Astrocyte of the spinal cord (primary cell): ENCODE measurements around the gene MAPRE2.

ENCODE experiments used
- DNase-seq: peaks from one replicate; pipeline ENCODE4 v3.0.0; 2011; ENCODE audit warnings: low read depth, low spot score
- H3K4me3 ChIP-seq: 2 replicates; pipeline ENCODE4 v1.5.1; 2011; ENCODE audit warnings: low read depth, mild to moderate bottlenecking, low read length, moderate library complexity
- in situ Hi-C: cut with HindIII; loops from 2 replicates; pipeline ENCODE4 v1.10.0; 2017; ENCODE audit warnings: low sequenced_read_pairs
- TF ChIP-seq, protein P1 (sequence below): IDR thresholded peaks from 2 replicates; pipeline ENCODE4 v1.5.1; 2012; ENCODE audit warnings: low read depth, mild to moderate bottlenecking, low read length, inconsistent platforms

Gene MAPRE2

DNA sequence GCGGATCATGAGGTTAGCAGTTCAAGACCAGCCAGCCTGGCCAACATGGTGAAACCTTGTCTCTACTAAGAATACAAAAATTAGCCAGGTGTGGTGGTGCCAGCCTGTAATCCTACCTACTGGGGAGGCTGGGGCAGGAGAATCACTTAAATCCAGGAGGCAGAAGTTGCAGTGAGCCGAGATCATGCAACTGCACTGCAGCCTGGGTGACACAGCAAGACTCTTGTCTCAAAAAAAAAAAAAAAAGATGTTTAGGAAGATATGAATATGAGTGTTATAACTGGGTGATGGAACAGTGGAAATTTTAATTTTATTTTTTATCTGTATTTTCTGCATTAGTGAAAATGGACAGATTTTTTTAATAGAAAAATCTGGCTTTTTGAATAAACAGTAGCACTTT is 14.5 kb downstream of the MAPRE2 start:
- DNase-seq: no peak
- TF ChIP-seq, protein P1, sequence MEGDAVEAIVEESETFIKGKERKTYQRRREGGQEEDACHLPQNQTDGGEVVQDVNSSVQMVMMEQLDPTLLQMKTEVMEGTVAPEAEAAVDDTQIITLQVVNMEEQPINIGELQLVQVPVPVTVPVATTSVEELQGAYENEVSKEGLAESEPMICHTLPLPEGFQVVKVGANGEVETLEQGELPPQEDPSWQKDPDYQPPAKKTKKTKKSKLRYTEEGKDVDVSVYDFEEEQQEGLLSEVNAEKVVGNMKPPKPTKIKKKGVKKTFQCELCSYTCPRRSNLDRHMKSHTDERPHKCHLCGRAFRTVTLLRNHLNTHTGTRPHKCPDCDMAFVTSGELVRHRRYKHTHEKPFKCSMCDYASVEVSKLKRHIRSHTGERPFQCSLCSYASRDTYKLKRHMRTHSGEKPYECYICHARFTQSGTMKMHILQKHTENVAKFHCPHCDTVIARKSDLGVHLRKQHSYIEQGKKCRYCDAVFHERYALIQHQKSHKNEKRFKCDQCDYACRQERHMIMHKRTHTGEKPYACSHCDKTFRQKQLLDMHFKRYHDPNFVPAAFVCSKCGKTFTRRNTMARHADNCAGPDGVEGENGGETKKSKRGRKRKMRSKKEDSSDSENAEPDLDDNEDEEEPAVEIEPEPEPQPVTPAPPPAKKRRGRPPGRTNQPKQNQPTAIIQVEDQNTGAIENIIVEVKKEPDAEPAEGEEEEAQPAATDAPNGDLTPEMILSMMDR: no peak
- no peak overlapping the region for H3K4me3 ChIP-seq
- in situ Hi-C loops: no loop called here

DNA sequence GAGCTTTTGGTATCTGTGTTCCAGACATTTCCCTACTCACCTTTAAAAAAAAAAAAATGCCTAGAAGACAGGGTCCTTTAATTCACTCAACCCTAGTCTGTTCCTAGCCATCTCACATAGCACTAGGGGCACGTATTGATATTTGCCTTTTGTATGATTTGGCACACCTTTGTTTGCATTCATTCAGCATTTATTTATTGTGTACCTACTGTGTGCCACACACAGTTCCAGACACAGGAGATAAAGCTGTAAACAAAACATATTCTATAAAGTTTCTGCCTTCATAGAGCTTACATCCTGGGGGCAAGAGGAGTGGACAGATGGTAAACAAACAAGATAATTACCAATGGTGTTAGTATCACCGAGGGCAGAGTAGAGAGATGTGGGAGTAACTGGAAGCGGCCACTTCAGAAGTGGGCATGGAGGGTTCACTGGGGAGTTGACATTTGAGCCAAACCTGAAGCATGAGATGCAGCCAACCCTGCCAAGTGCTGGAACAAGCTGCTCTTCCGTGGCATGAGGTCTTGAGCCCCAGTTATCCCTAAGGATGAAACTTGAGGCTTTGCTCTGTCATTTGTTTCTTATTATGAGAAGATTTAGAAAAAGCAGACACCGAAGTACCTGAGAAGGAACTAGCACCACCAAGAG is 18.2 kb downstream of the MAPRE2 start:
- H3K4me3 ChIP-seq: no peak overlapping the region
- in situ Hi-C loops: no loop called here
- TF ChIP-seq, protein P1: no peak
- DNase-seq: no peak

DNA sequence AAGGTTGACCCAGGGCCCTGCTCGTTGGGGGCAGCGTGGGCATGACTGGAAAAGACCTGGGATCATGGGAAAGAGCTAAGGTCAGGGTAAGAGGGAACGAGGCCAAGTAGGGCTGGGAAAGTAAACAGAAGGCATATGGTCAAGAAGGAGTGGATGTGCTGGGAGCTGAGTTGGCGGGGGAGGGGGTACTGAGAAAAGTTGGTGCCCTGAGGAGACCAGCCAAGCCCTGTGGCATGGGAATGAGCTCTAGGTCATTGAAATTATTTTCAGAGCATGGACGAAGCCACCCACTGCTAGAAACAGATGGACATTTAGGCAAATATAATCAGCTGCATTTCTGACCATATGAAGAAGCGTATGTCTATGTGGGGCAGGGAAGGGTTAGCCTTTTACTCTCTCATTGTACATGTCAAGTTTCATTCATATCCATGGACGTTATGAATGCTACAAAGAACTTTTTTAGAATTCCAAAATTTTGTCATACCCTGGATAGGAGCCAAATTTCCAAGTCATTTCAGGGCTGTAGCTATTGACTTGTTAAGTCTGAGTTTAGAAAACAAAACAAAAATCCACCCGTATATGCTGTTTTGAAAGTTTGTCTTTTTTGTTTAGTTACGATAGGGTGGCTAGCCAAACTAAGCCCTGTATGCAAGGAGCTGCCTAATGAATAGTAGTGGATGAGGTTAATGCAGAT is 19.1 kb downstream of the MAPRE2 start:
- TF ChIP-seq, protein P1: no peak
- in situ Hi-C loops: no loop called here
- no peak for DNase-seq
- no peak overlapping the region for H3K4me3 ChIP-seq

DNA sequence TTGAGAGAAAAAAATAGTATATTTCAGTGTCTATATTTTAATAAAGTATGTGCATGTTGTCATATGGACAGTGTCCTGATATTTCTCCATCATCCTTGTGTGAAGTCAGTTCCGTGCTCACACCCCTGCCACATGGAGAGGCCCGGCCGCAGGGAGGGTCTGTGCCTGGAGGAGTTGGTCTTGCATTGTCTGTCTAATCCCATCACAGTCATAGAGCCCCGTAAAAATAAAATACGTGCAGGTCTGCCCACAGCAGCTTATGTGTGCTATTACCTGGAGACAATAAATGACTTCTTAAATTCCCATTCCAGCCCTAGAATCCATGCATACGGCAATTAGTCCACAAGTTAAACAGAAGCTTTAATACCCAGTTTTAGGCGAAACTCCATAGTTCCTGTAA is 20.1 kb downstream of the MAPRE2 start:
- TF ChIP-seq, protein P1: no peak
- no peak for DNase-seq
- H3K4me3 ChIP-seq: no peak overlapping the region
- in situ Hi-C loops: no loop called here

DNA sequence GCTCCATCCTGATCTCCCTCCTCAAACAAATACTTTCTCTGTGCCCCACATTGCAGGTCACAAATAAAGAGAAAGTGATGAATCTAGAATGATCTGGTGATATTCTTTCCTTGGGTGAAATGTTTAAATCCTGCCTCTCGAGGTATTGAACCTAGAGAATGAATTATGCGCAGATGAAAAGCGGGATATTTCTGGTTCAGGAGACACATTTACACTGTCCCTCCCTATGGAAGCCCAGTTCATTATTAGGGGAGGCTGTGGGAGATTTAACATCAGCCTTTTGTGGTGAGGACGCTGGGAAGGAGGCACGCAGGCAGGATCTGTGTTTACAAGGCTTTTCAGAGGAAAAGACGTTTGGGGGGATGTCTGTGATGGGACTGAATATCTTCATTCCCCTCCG is 20.6 kb downstream of the MAPRE2 start:
- in situ Hi-C loops: no loop called here
- TF ChIP-seq, protein P1: no peak
- DNase-seq: no peak
- H3K4me3 ChIP-seq: no peak overlapping the region

DNA sequence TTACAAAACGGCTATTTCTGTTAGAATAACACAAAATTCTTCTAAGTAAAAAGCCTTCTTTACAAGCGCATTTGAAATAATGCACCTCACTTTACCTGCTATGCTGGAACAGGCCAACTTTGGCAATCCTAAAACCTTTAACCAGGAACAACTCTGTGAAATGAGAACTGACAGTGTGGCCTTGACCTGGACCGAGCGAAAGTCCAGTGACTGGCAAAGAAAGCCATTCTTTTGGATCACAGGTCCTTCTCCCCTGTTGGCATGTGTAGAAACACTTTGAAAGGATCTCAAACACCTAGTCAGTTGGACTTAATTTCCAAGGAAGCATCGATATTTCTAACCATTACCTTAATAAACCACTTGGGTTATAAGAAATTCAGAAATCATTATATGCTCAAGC is 21.2 kb downstream of the MAPRE2 start:
- TF ChIP-seq, protein P1: no peak
- in situ Hi-C loops: no loop called here
- no peak for DNase-seq
- no peak overlapping the region for H3K4me3 ChIP-seq
